Measurements from ENCODE around the gene KIF26B. TPM values are rescaled to one million over a fixed set of nuclear protein-coding genes. Genes with fewer than 3 reads are reported as not detected.

The KIF26B gene
- total and polyA plus RNA-seq, 2 of the 4 experiments (the other 2 are of a cell fraction) = 0.53 to 0.54 TPM

DNA sequence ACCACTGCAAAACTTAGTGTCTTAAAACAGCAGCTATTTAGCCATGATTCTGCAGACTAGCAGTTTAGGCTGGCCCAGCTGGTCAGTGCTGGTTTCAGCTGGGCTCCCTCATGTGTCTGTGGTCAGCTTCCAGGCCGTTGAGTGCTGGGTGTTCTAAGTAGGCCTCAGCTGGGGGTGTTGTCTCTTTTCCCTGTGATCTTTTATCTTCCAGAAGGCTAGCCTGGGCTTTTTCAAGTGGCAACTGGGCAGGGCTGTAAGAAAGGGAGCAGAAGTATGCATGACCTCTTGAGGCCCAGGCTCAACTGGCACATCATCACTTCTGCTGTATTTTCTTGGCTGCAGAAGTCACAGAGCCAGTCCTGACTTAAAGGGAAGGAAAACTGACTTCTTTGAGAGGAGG lies 136.1 kb downstream of the KIF26B start:
- ChIA-PET POLR2A (ENCODE audit: unreplicated experiment) (no interaction called here), CTCF (no interaction called here)
- no peak overlapping the region for H2BK5ac ChIP-seq (ENCODE audit: low read depth, low read length, poor library complexity, severe bottlenecking)
- no peak overlapping the region for H4K8ac ChIP-seq (ENCODE audit: low read depth in 2 of 2, low read length in 2 of 2)
- H3K9me1 ChIP-seq (ENCODE audit: insufficient read depth, low read length) = no peaks in the 10 kb centered on the region
- dilution Hi-C loops (cut with HindIII; ENCODE audit: low sequenced_read_pairs, unreplicated experiment) = no loop called here
- in situ Hi-C loops (cut with MboI; ENCODE audit: low sequenced_read_pairs) = no loop called here
- H2BK120ac ChIP-seq (ENCODE audit: low read depth, low read length) = no peak overlapping the region
- H2BK20ac ChIP-seq (ENCODE audit: low read depth, low read length) = no peak overlapping the region
- no TSS peak for BruUV-seq (replicated peaks)
- no peaks in the 10 kb centered on the region for H3K27me3 ChIP-seq (ENCODE audit: control insufficient read depth, insufficient read depth, low read length)
- no peak overlapping the region for H4K5ac ChIP-seq (ENCODE audit: low read depth, low read length)
- no peak overlapping the region for H3K27ac ChIP-seq (ENCODE audit: insufficient read depth, low read length)
- no peaks in the 10 kb centered on the region for H4K20me1 ChIP-seq (ENCODE audit: insufficient read depth, low read length)
- no peaks in the 10 kb centered on the region for H3K4me1 ChIP-seq (ENCODE audit: control insufficient read depth, insufficient read depth, low read length)
- H3K36me3 ChIP-seq (ENCODE audit: control insufficient read depth, insufficient read depth, low read length) = no peaks in the 10 kb centered on the region
- no peak overlapping the region for H3K4ac ChIP-seq (ENCODE audit: low read depth, low read length)
- no peak overlapping the region for H3K23ac ChIP-seq (ENCODE audit: low read depth, low read length)
- intact Hi-C loops (cut with micrococcal nuclease) = no loop called here
- DNase-seq (no peak), ATAC-seq (ENCODE audit: low read depth) (no peak)
- no peak overlapping the region for H2AK5ac ChIP-seq (ENCODE audit: low read depth, low read length)
- H3K9me3 ChIP-seq (ENCODE audit: control insufficient read depth, insufficient read depth, low read length) = no peaks in the 10 kb centered on the region
- H3K14ac ChIP-seq (replicated peaks; ENCODE audit: low read depth, low read length) = no peak overlapping the region
- WGBS, 2 experiments (ENCODE audit: extremely low coverage in 2 of 2, insufficient read length in 1 of 2) = no CpG with 5 or more reads among the region's 1 CpG
- TF ChIP-seq SMC3 (IDR thresholded peaks at IDR 0.05; ENCODE audit: low read depth, low read length) = no peak
- no peak for TF ChIP-seq CEBPB (IDR thresholded peaks at IDR 0.05; ENCODE audit: low read depth, low read length)
- TF ChIP-seq RFX5 (IDR thresholded peaks at IDR 0.05; ENCODE audit: low read depth, low read length) = no peak
- no peak for TF ChIP-seq CHD1 (IDR thresholded peaks at IDR 0.05; ENCODE audit: low read depth, low read length)
- no peak for TF ChIP-seq MAZ (IDR thresholded peaks at IDR 0.05; ENCODE audit: borderline replicate concordance, low read depth, low read length)
- TF ChIP-seq, protein P1, sequence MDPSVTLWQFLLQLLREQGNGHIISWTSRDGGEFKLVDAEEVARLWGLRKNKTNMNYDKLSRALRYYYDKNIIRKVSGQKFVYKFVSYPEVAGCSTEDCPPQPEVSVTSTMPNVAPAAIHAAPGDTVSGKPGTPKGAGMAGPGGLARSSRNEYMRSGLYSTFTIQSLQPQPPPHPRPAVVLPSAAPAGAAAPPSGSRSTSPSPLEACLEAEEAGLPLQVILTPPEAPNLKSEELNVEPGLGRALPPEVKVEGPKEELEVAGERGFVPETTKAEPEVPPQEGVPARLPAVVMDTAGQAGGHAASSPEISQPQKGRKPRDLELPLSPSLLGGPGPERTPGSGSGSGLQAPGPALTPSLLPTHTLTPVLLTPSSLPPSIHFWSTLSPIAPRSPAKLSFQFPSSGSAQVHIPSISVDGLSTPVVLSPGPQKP (IDR thresholded peaks at IDR 0.05; ENCODE audit: borderline replicate concordance, low read depth, low read length) = no peak
- TF ChIP-seq POLR2A (IDR thresholded peaks at IDR 0.05; ENCODE audit: low read depth, low read length) = no peak
- TF ChIP-seq, protein P2, sequence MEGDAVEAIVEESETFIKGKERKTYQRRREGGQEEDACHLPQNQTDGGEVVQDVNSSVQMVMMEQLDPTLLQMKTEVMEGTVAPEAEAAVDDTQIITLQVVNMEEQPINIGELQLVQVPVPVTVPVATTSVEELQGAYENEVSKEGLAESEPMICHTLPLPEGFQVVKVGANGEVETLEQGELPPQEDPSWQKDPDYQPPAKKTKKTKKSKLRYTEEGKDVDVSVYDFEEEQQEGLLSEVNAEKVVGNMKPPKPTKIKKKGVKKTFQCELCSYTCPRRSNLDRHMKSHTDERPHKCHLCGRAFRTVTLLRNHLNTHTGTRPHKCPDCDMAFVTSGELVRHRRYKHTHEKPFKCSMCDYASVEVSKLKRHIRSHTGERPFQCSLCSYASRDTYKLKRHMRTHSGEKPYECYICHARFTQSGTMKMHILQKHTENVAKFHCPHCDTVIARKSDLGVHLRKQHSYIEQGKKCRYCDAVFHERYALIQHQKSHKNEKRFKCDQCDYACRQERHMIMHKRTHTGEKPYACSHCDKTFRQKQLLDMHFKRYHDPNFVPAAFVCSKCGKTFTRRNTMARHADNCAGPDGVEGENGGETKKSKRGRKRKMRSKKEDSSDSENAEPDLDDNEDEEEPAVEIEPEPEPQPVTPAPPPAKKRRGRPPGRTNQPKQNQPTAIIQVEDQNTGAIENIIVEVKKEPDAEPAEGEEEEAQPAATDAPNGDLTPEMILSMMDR (conservative IDR thresholded peaks at IDR 0.05; ENCODE audit: low read depth, low read length) = no peak
- TF ChIP-seq MAFK (IDR thresholded peaks at IDR 0.05; ENCODE audit: low read depth, low read length) = no peak
- TF ChIP-seq RAD21 (IDR thresholded peaks at IDR 0.05; ENCODE audit: low read length) = no peak
- TF ChIP-seq RCOR1 (IDR thresholded peaks at IDR 0.05; ENCODE audit: insufficient replicate concordance, low read length) = no peak
- TF ChIP-seq MXI1 (IDR thresholded peaks at IDR 0.05; ENCODE audit: borderline replicate concordance, low read depth, low read length) = no peak
- TF ChIP-seq BHLHE40 (IDR thresholded peaks at IDR 0.05; ENCODE audit: low read depth, low read length) = no peak
- TF ChIP-seq NFE2L2 (IDR thresholded peaks at IDR 0.05; ENCODE audit: low read depth, low read length) = no peak
- TF ChIP-seq FOS (IDR thresholded peaks at IDR 0.05; ENCODE audit: low read depth, low read length) = no peak
- TF ChIP-seq, protein P3, sequence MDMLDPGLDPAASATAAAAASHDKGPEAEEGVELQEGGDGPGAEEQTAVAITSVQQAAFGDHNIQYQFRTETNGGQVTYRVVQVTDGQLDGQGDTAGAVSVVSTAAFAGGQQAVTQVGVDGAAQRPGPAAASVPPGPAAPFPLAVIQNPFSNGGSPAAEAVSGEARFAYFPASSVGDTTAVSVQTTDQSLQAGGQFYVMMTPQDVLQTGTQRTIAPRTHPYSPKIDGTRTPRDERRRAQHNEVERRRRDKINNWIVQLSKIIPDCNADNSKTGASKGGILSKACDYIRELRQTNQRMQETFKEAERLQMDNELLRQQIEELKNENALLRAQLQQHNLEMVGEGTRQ (IDR thresholded peaks at IDR 0.05; ENCODE audit: low read depth, low read length) = no peak
- no peak overlapping the region for H3K4me2 ChIP-seq (ENCODE audit: low read depth, low read length)
- no peak overlapping the region for H4K91ac ChIP-seq (ENCODE audit: insufficient read depth, low read depth, low read length)
- H3K79me1 ChIP-seq (ENCODE audit: low read depth in 1 of 2, low read length in 2 of 2) = no peaks in the 10 kb centered on the region
- no peak overlapping the region for H3K18ac ChIP-seq (ENCODE audit: low read depth, low read length)
- H2AFZ ChIP-seq (replicated peaks; ENCODE audit: low read length, poor library complexity) = no peak overlapping the region
- no peak overlapping the region for H2AK9ac ChIP-seq (replicated peaks; ENCODE audit: low read depth, low read length, poor library complexity)
- H3K56ac ChIP-seq (ENCODE audit: extremely low read depth, insufficient read depth, low read length) = no peak overlapping the region
- no peak overlapping the region for H3K9ac ChIP-seq (ENCODE audit: low read depth, low read length)
- no peak overlapping the region for H3K4me3 ChIP-seq (ENCODE audit: insufficient read depth, low read depth, low read length)
- H2BK15ac ChIP-seq (ENCODE audit: low read depth, low read length) = no peak overlapping the region

Data from IMR-90 (cell line).